Measurements from ENCODE around the gene ATP6V0E1.

The ATP6V0E1 gene

GRCh38 chr5:172983542-172984243, at the start of gene ATP6V0E1:
Gene ATP6V0E1 (plus strand): TSS chr5:172983771. CDS start chr5:172983861, 90 bp downstream.
- peak; percentile 95 for DNase-seq

- DNase-seq = no peak
These were observed 48.5 kb upstream of the ATP6V0E1 start for GRCh38 chr5:172935096-172935495.

- DNase-seq = no peak
These were observed 47.2 kb upstream of the ATP6V0E1 start for GRCh38 chr5:172936401-172936800.

- DNase-seq = no peak
These were observed 44.5 kb upstream of the ATP6V0E1 start for GRCh38 chr5:172939071-172939470.

- DNase-seq = no peak
These were observed 43.8 kb upstream of the ATP6V0E1 start for GRCh38 chr5:172939611-172940267.

GRCh38 chr5:172940268-172941066, 43.1 kb upstream of the ATP6V0E1 start:
- no peak for DNase-seq

- no peak for DNase-seq
These were observed 42.5 kb upstream of the ATP6V0E1 start for GRCh38 chr5:172941067-172941516.

- DNase-seq = no peak
These were observed 41.0 kb upstream of the ATP6V0E1 start for GRCh38 chr5:172942556-172942955.

- no peak for DNase-seq
These were observed 40.2 kb upstream of the ATP6V0E1 start for GRCh38 chr5:172943283-172943841.

GRCh38 chr5:172943906-172944305, 39.7 kb upstream of the ATP6V0E1 start:
- no peak for DNase-seq

GRCh38 chr5:172944741-172945140, 38.8 kb upstream of the ATP6V0E1 start:
- DNase-seq = no peak

GRCh38 chr5:172945151-172945550, 38.4 kb upstream of the ATP6V0E1 start:
- DNase-seq = no peak

GRCh38 chr5:172946146-172946545, 37.4 kb upstream of the ATP6V0E1 start:
- DNase-seq = no peak

GRCh38 chr5:172949426-172949825, 34.1 kb upstream of the ATP6V0E1 start:
- DNase-seq = no peak

- DNase-seq = no peak
These were observed 33.2 kb upstream of the ATP6V0E1 start for GRCh38 chr5:172950176-172950965.

- DNase-seq = no peak
These were observed 32.1 kb upstream of the ATP6V0E1 start for GRCh38 chr5:172951371-172952033.

- DNase-seq = no peak
These were observed 31.5 kb upstream of the ATP6V0E1 start for GRCh38 chr5:172952034-172952511.

GRCh38 chr5:172953776-172954675, 29.5 kb upstream of the ATP6V0E1 start:
- no peak for DNase-seq

GRCh38 chr5:172954751-172955159, 28.8 kb upstream of the ATP6V0E1 start:
- DNase-seq = no peak

- DNase-seq = no peak
These were observed 27.3 kb upstream of the ATP6V0E1 start for GRCh38 chr5:172956228-172956627.

- no peak for DNase-seq
These were observed 26.6 kb upstream of the ATP6V0E1 start for GRCh38 chr5:172956936-172957335.
